ENCODE results near the gene A4GALT.
"Not testable (repeated sequence)": the region's sequence is repeated elsewhere in the genome, so short reads cannot be mapped to it uniquely, and the experiment has no call there.

Gene A4GALT

GRCh38 chr22:42682113-42682851 is 38.4 kb downstream of the A4GALT start:
- H3K9me3 ChIP-seq (ENCODE audit: severe bottlenecking): no peaks in the 10 kb centered on the region
- no peak for DNase-seq (ENCODE audit: low spot score)
- ATAC-seq (ENCODE audit: low read depth): no peak
- no peak overlapping the region for H3K27ac ChIP-seq (ENCODE audit: poor library complexity, severe bottlenecking)
- H3K4me3 ChIP-seq (ENCODE audit: severe bottlenecking): no peak overlapping the region
- H3K4me1 ChIP-seq (ENCODE audit: insufficient read depth, poor library complexity, severe bottlenecking): peaks cover 25% of the 10 kb centered on the region
- no peaks in the 10 kb centered on the region for H3K36me3 ChIP-seq (ENCODE audit: low read depth)
- TF ChIP-seq CTCF (IDR thresholded peaks at IDR 0.05; ENCODE audit: poor library complexity, severe bottlenecking): no peak
- H3K27me3 ChIP-seq (ENCODE audit: insufficient read depth, poor library complexity, severe bottlenecking): no peaks in the 10 kb centered on the region

GRCh38 chr22:42680648-42681047 is 40.0 kb downstream of the A4GALT start:
- H3K4me1 ChIP-seq (ENCODE audit: insufficient read depth, poor library complexity, severe bottlenecking): peaks cover 15% of the 10 kb centered on the region
- H3K9me3 ChIP-seq (ENCODE audit: severe bottlenecking): no peaks in the 10 kb centered on the region
- peak; percentile 97 for ATAC-seq (ENCODE audit: low read depth)
- H3K4me3 ChIP-seq (ENCODE audit: severe bottlenecking): no peak overlapping the region
- no peaks in the 10 kb centered on the region for H3K27me3 ChIP-seq (ENCODE audit: insufficient read depth, poor library complexity, severe bottlenecking)
- TF ChIP-seq CTCF (IDR thresholded peaks at IDR 0.05; ENCODE audit: poor library complexity, severe bottlenecking): no peak
- DNase-seq (ENCODE audit: low spot score): no peak
- H3K36me3 ChIP-seq (ENCODE audit: low read depth): no peaks in the 10 kb centered on the region
- H3K27ac ChIP-seq (ENCODE audit: poor library complexity, severe bottlenecking): peak overlapping the region; percentile 67

- no peak overlapping the region for H3K4me3 ChIP-seq (ENCODE audit: severe bottlenecking)
- no peaks in the 10 kb centered on the region for H3K9me3 ChIP-seq (ENCODE audit: severe bottlenecking)
- no peak for TF ChIP-seq CTCF (IDR thresholded peaks at IDR 0.05; ENCODE audit: poor library complexity, severe bottlenecking)
- peak overlapping the region; percentile 67 for H3K27ac ChIP-seq (ENCODE audit: poor library complexity, severe bottlenecking)
- no peaks in the 10 kb centered on the region for H3K27me3 ChIP-seq (ENCODE audit: insufficient read depth, poor library complexity, severe bottlenecking)
- no peaks in the 10 kb centered on the region for H3K36me3 ChIP-seq (ENCODE audit: low read depth)
- DNase-seq (ENCODE audit: low spot score): no peak
- H3K4me1 ChIP-seq (ENCODE audit: insufficient read depth, poor library complexity, severe bottlenecking): peaks cover 15% of the 10 kb centered on the region
- no peak for ATAC-seq (ENCODE audit: low read depth)
Observed at GRCh38 chr22:42679691-42680090, 41.0 kb downstream of the A4GALT start.

- DNase-seq (ENCODE audit: low spot score): no peak
- TF ChIP-seq CTCF (IDR thresholded peaks at IDR 0.05; ENCODE audit: poor library complexity, severe bottlenecking): no peak
- ATAC-seq (ENCODE audit: low read depth): no peak
- Histone ChIP-seq H3K4me3 (ENCODE audit: severe bottlenecking) (no peak overlapping the region), H3K27me3 (ENCODE audit: insufficient read depth, poor library complexity, severe bottlenecking) (no peaks in the 10 kb centered on the region), H3K4me1 (ENCODE audit: insufficient read depth, poor library complexity, severe bottlenecking) (peaks cover 15% of the 10 kb centered on the region), H3K9me3 (ENCODE audit: severe bottlenecking) (no peaks in the 10 kb centered on the region), H3K27ac (ENCODE audit: poor library complexity, severe bottlenecking) (no peak overlapping the region), H3K36me3 (ENCODE audit: low read depth) (no peaks in the 10 kb centered on the region)
Observed at GRCh38 chr22:42678894-42679293, 41.8 kb downstream of the A4GALT start.

GRCh38 chr22:42677936-42678335 is 42.7 kb downstream of the A4GALT start:
- not testable (repeated sequence) for H3K9me3 ChIP-seq (ENCODE audit: severe bottlenecking); H3K27ac ChIP-seq (ENCODE audit: poor library complexity, severe bottlenecking); ATAC-seq (ENCODE audit: low read depth); DNase-seq (ENCODE audit: low spot score); H3K4me3 ChIP-seq (ENCODE audit: severe bottlenecking); H3K27me3 ChIP-seq (ENCODE audit: insufficient read depth, poor library complexity, severe bottlenecking); H3K36me3 ChIP-seq (ENCODE audit: low read depth)
- H3K4me1 ChIP-seq (ENCODE audit: insufficient read depth, poor library complexity, severe bottlenecking): peaks cover 15% of the 10 kb centered on the region
